Measurements from ENCODE around the gene SF3B3. TPM values are rescaled to one million over a fixed set of nuclear protein-coding genes. Genes with fewer than 3 reads are reported as not detected.

SF3B3 gene
- 123 and 142 TPM in 2 replicates for total RNA-seq

DNA sequence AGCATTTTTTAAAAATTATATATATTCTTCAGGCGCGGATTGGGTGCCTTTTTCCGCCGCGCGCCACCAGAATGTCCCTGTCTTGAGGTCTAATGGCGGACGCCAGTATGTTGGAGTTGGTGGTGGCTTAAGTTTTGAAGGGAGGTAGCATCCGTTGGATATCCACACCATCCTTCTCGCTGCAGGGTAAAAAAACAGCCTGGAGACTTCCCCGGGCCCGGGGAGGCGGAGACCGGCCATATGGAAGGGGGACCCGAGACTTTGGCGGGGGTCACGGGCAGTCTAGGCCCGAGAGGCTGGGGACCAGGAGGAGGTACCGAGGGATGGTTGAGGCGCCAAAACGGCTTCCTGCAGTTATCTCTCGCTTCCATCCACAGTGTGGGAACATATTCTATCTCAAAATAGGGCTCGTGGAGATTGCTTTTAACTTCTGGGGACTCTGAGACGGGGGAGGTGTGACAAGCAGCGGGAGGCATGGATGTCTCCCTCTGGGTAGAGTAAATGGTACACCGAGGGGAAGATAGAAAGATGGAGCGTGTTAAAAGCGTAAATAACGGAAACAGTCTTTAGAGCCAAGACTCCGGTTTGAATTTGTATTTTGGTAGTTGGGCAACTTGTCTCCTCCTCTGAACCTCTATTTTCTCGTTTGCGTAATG, at the start of gene SF3B3:
Gene SF3B3 (plus strand): TSS at position 74 of the 656 bp plus-strand sequence. CDS start 2,841 bp downstream, outside the sequence.
- Histone ChIP-seq H3K79me2 (ENCODE audit: insufficient read depth, low read length) (peaks cover 80% of the 10 kb centered on the region), H2AFZ (ENCODE audit: low read length) (peak within 1 kb of the TSS; percentile 98), H3K4me2 (ENCODE audit: insufficient read depth, low read length) (peak within 1 kb of the TSS; percentile 94), H3K27me3 (ENCODE audit: insufficient read depth, low read length) (no peaks in the 10 kb centered on the region), H3K9me3 (ENCODE audit: low read depth, low read length) (no peaks in the 10 kb centered on the region), H4K20me1 (ENCODE audit: insufficient read depth, low read length) (peaks cover 33% of the 10 kb centered on the region), H3K36me3 (ENCODE audit: insufficient read depth, low read length) (peaks cover 25% of the 10 kb centered on the region), H3K4me1 (ENCODE audit: insufficient read depth, low read length) (peaks cover 48% of the 10 kb centered on the region), H3K27ac (ENCODE audit: low read depth, low read length) (peak within 1 kb of the TSS; percentile 88), H3K4me3 (ENCODE audit: insufficient read depth, low read length) (peak within 1 kb of the TSS; percentile 97)
- DNase-seq (ENCODE audit: insufficient read length, low spot score, missing footprints) = peak; percentile 88
- TF ChIP-seq, protein P1, sequence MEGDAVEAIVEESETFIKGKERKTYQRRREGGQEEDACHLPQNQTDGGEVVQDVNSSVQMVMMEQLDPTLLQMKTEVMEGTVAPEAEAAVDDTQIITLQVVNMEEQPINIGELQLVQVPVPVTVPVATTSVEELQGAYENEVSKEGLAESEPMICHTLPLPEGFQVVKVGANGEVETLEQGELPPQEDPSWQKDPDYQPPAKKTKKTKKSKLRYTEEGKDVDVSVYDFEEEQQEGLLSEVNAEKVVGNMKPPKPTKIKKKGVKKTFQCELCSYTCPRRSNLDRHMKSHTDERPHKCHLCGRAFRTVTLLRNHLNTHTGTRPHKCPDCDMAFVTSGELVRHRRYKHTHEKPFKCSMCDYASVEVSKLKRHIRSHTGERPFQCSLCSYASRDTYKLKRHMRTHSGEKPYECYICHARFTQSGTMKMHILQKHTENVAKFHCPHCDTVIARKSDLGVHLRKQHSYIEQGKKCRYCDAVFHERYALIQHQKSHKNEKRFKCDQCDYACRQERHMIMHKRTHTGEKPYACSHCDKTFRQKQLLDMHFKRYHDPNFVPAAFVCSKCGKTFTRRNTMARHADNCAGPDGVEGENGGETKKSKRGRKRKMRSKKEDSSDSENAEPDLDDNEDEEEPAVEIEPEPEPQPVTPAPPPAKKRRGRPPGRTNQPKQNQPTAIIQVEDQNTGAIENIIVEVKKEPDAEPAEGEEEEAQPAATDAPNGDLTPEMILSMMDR (IDR thresholded peaks at IDR 0.05; ENCODE audit: extremely low read depth, low read depth, low read length) = no peak

DNA sequence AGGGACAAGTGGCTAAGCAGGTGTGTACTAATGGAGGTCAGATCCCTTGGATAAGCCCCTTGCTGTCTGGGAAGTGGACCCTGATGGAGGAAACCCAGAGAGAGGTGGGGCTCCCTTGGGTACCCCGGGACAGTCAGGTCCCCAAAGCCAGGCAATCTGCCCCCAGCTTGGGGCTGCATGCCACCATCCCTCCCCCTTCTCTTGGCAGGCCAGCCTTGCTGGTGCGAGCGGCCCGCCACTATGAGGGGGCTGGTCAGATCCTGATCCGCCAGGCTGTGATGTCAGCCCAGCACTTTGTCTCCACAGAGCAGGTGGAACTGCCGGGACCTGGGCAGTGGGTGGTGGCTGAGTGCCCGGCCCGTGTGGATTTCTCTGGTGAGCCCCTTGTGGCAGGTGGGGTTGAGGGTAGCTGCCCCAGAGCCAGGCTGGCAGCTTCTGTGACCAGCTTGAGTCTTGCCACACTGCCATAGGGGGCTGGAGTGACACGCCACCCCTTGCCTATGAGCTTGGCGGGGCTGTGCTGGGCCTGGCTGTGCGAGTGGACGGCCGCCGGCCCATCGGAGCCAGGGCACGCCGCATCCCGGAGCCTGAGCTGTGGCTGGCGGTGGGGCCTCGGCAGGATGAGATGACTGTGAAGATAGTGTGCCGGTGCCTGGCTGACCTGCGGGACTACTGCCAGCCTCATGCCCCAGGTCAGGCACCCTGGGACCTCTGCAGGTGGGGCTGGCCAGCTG, 49.1 kb upstream of the SF3B3 start:
- TF ChIP-seq, protein P1 (IDR thresholded peaks at IDR 0.05; ENCODE audit: extremely low read depth, low read depth, low read length) = no peak

DNA sequence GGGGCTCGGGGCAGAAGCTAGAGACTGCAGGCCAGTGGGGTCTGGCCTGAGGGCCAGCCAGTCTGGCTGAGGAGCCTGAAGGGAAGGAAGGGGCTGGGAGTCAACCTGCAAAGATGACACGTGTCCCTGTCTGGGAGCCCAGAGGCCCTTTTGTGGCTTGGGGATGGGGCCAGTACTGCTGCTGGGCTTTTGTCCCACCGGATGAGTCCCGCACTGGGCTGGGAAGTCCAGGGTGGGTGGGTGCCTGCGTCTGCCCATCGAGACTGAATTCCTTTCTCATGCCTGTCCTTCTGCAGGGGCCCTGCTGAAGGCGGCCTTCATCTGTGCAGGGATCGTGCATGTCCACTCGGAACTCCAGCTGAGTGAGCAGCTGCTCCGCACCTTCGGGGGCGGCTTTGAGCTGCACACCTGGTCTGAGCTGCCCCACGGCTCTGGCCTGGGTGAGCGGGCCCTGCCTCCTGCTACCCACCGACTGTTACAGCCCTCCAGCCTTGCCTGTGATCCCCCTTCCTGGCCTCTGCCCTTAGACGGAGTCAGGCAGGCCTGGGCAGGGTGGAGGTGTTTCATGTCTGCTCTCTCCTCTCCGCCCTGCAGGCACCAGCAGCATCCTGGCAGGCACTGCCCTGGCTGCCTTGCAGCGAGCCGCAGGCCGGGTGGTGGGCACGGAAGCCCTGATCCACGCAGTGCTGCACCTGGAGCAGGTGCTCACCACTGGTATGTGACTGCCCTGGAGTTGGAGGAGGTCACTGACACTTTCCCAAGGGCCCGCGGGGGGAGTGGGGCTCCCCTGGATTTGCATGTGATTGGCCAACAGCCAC, 48.4 kb upstream of the SF3B3 start:
- TF ChIP-seq, protein P1 (IDR thresholded peaks at IDR 0.05; ENCODE audit: extremely low read depth, low read depth, low read length) = no peak
- H2AFZ ChIP-seq (ENCODE audit: low read length) = no peak overlapping the region
- no peak overlapping the region for H3K4me3 ChIP-seq (ENCODE audit: insufficient read depth, low read length)
- no peaks in the 10 kb centered on the region for H3K79me2 ChIP-seq (ENCODE audit: insufficient read depth, low read length)
- H3K4me2 ChIP-seq (ENCODE audit: insufficient read depth, low read length) = no peak overlapping the region
- H3K9me3 ChIP-seq (ENCODE audit: low read depth, low read length) = no peaks in the 10 kb centered on the region
- H3K36me3 ChIP-seq (ENCODE audit: insufficient read depth, low read length) = peaks cover 11% of the 10 kb centered on the region
- H3K27ac ChIP-seq (ENCODE audit: low read depth, low read length) = no peak overlapping the region
- peak; percentile 81 for DNase-seq (ENCODE audit: insufficient read length, low spot score, missing footprints)
- peaks cover 9% of the 10 kb centered on the region for H3K4me1 ChIP-seq (ENCODE audit: insufficient read depth, low read length)
- H3K27me3 ChIP-seq (ENCODE audit: insufficient read depth, low read length) = no peaks in the 10 kb centered on the region
- H4K20me1 ChIP-seq (ENCODE audit: insufficient read depth, low read length) = no peaks in the 10 kb centered on the region

More for the DNA sequence above, 49.1 kb upstream of the SF3B3 start:
- Histone ChIP-seq H3K4me2 (ENCODE audit: insufficient read depth, low read length) (no peak overlapping the region), H3K79me2 (ENCODE audit: insufficient read depth, low read length) (no peaks in the 10 kb centered on the region), H3K4me1 (ENCODE audit: insufficient read depth, low read length) (peaks cover 9% of the 10 kb centered on the region), H3K27ac (ENCODE audit: low read depth, low read length) (no peak overlapping the region), H3K4me3 (ENCODE audit: insufficient read depth, low read length) (no peak overlapping the region), H3K36me3 (ENCODE audit: insufficient read depth, low read length) (peaks cover 4% of the 10 kb centered on the region), H4K20me1 (ENCODE audit: insufficient read depth, low read length) (no peaks in the 10 kb centered on the region), H3K27me3 (ENCODE audit: insufficient read depth, low read length) (no peaks in the 10 kb centered on the region), H2AFZ (ENCODE audit: low read length) (no peak overlapping the region), H3K9me3 (ENCODE audit: low read depth, low read length) (no peaks in the 10 kb centered on the region)
- peak; percentile 60 for DNase-seq (ENCODE audit: insufficient read length, low spot score, missing footprints)
